Kidney (tissue), 14 donors: Measurements from ENCODE around the gene EXOSC7. TPM values are rescaled to one million over a fixed set of nuclear protein-coding genes. Genes with fewer than 3 reads are reported as not detected.

Experiments
- DNase-seq, 5 donors: peaks; one replicate each; pipeline ENCODE4 v3.0.0-alpha.2; 2013 to 2020
- FAIRE-seq: peaks from 2 replicates; lab custom pipeline; 2012; peaks lifted over from hg19 to GRCh38; lab: Jason Lieb, UNC
- H3K27ac ChIP-seq, 2 donors: one replicate each; pipeline ENCODE4 v1.7.0; 2013; ENCODE audit warnings: low read depth in 2 of 2, low read length in 2 of 2, inconsistent platforms in 1 of 2
- H3K27me3 ChIP-seq: one replicate; pipeline ENCODE4 v1.7.1; 2013; ENCODE audit warnings: low read length, inconsistent platforms; ENCODE audit not compliant: control insufficient read depth, insufficient read depth
- H3K36me3 ChIP-seq, 3 donors: one replicate each; pipeline versions ENCODE4 v1.7.0 to v1.7.1; 2013; ENCODE audit warnings: low read length in 3 of 3, control low read depth in 1 of 3, inconsistent platforms in 1 of 3; ENCODE audit not compliant: insufficient read depth in 3 of 3, control insufficient read depth in 2 of 3
- H3K4me1 ChIP-seq, 3 donors: one replicate each; pipeline versions ENCODE4 v1.7.0 to v1.7.1; 2013; ENCODE audit warnings: low read length in 3 of 3, inconsistent platforms in 1 of 3, low read depth in 1 of 3; ENCODE audit not compliant: control insufficient read depth in 2 of 3, insufficient read depth in 2 of 3
- H3K4me3 ChIP-seq, 3 donors: one replicate each; pipeline versions ENCODE4 v1.7.0 to v1.8.1; 2013; ENCODE audit warnings: low read length in 3 of 3, control low read depth in 1 of 3, inconsistent platforms in 1 of 3
- H3K9ac ChIP-seq, 3 donors: one replicate each; pipeline versions ENCODE4 v1.7.0 to v1.7.1; 2013; ENCODE audit warnings: low read length in 3 of 3, control low read depth in 1 of 3, inconsistent platforms in 1 of 3
- H3K9me3 ChIP-seq, 3 donors: one replicate each; pipeline versions ENCODE4 v1.7.0 to v1.7.1; 2013; ENCODE audit warnings: low read length in 3 of 3, control low read depth in 1 of 3, inconsistent platforms in 1 of 3; ENCODE audit not compliant: control insufficient read depth in 2 of 3, insufficient read depth in 1 of 3
- intact Hi-C: fragments of 100-400 bp; cut with DNase I; formaldehyde crosslinking; loops from one replicate; pipeline ENCODE4 v1.11.1; 2022
- polyA plus RNA-seq: library from polyadenylated mRNA; stranded (reverse); fragments of 350-450 nt; fragmentation: Illumina TruSeq; extraction: RNeasy Lipid Tissue Mini Kit (QIAGEN cat#74804); gene quantifications from one replicate; pipeline ENCODE4 v1.2.3, GENCODE V29; 2014; ENCODE audit warnings: low read depth, low replicate concordance; ENCODE audit not compliant: insufficient read depth
- total RNA-seq: library from RNA; stranded (reverse); fragmentation: NEBNext Ultra II Directional; extraction: Animal tissue kit (Norgen Biotek cat#: 25700); gene quantifications from one replicate; pipeline ENCODE4 v1.2.1, GENCODE V29; 2021
- TF ChIP-seq, protein P1 (sequence below): IDR thresholded peaks from 3 replicates; pipeline ENCODE4 v1.5.1; 2012; ENCODE audit warnings: mild to moderate bottlenecking, moderate library complexity, borderline replicate concordance; ENCODE audit not compliant: insufficient read depth; ENCODE audit errors: extremely low read depth
- donor health status: control.
- donor health status: control.
- donor health status: control.
- donor health status: control.
- donor health status: control.
- donor health status: DM: yes; HTN: yes; CAD: no.
- donor health status: Normal renal cell carcinoma (clear cell type).

The EXOSC7 gene
- total and polyA plus RNA-seq, 2 donors from 2014 or later = 43.8 to 71.8 TPM

DNA sequence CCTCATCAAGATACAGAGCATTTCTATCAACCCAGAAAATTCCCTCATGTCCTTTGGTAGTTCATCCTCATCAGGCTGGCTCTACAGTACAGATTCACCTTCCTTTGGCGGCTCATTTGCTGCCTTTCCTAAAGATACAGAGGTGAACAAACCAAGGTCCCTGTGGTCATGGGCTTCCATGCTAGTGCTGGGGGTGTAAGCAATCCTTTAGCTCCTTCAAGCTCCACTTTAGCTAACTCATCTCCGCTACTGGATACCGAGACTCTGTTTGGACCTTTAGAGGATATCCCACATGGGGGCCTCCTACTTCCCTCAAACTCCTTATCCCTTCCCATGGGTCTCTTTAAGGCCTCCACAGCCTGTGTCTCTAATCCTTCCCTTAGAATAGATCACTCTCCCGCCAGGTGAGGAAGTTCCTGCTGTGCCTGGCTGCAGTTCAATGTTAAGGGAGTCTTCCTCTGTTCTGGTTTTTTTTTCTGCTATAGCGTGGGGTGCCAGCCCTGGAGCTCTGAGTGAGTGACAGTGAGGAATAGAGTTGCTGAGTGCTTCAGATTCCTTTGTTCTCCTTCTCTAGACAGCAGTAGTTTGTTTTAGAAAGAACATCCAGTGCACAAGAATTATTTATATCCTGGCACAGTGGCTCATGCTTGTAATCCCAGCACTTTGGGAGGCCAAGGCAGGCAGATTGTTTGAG is 80.7 kb downstream of the EXOSC7 start:
- DNase-seq (no peak), FAIRE-seq (no peak)
- TF ChIP-seq, protein P1, sequence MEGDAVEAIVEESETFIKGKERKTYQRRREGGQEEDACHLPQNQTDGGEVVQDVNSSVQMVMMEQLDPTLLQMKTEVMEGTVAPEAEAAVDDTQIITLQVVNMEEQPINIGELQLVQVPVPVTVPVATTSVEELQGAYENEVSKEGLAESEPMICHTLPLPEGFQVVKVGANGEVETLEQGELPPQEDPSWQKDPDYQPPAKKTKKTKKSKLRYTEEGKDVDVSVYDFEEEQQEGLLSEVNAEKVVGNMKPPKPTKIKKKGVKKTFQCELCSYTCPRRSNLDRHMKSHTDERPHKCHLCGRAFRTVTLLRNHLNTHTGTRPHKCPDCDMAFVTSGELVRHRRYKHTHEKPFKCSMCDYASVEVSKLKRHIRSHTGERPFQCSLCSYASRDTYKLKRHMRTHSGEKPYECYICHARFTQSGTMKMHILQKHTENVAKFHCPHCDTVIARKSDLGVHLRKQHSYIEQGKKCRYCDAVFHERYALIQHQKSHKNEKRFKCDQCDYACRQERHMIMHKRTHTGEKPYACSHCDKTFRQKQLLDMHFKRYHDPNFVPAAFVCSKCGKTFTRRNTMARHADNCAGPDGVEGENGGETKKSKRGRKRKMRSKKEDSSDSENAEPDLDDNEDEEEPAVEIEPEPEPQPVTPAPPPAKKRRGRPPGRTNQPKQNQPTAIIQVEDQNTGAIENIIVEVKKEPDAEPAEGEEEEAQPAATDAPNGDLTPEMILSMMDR = no peak
- Histone ChIP-seq H3K36me3 (no peaks in the 10 kb centered on the region), H3K4me3 (no peak overlapping the region), H3K27ac (no peak overlapping the region), H3K27me3 (no peaks in the 10 kb centered on the region), H3K9ac (no peak overlapping the region), H3K9me3 (no peaks in the 10 kb centered on the region), H3K4me1 (no peaks in the 10 kb centered on the region)
- intact Hi-C loops = no loop called here

DNA sequence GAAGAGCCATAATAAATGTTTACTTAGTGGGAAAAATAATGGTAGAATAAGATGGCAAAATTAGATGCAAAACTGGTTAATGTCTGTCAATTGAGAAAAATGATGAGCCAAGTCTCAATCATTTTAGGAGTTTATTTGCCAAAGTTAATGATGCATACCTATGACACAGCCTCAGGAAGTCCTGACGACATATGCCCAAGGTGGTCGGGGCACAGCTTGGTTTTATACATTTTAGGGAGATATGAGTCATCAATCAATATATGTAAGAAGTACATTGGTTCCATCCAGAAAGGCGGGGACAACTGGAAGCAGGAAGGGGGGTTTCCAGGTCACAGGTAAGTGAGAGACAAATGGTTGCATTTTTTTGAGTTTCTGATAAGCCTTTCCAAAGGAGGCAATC is 81.5 kb downstream of the EXOSC7 start:
- Histone ChIP-seq H3K27me3 (no peaks in the 10 kb centered on the region), H3K9ac (no peak overlapping the region), H3K27ac (no peak overlapping the region), H3K4me3 (no peak overlapping the region), H3K36me3 (no peaks in the 10 kb centered on the region), H3K9me3 (no peaks in the 10 kb centered on the region), H3K4me1 (no peaks in the 10 kb centered on the region)
- no peak for DNase-seq
- FAIRE-seq = no peak
- TF ChIP-seq, protein P1 = no peak
- intact Hi-C loops = no loop called here

DNA sequence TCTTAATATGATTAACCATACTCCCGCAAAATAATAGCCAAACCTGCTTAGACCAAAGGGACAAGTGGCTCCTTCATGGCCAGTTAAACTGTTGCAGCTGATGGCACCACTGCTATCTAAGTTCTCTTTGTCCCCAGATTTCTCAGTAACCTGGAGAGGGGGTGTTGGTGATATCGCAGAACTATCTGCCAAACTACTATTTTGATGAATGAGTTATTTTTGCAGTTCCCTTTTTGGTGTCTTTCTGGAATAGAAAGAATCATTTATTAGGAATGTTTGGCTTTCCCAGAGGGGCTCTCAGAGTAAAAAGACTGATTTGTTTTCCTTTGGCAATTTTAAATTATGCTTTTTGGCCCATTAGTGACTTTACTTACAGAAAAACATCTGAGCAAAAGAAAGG is 83.1 kb downstream of the EXOSC7 start:
- Histone ChIP-seq H3K36me3 (no peaks in the 10 kb centered on the region), H3K27ac (no peak overlapping the region), H3K27me3 (no peaks in the 10 kb centered on the region), H3K9ac (no peak overlapping the region), H3K4me3 (no peak overlapping the region), H3K9me3 (no peaks in the 10 kb centered on the region), H3K4me1 (no peaks in the 10 kb centered on the region)
- FAIRE-seq (no peak), DNase-seq (no peak)
- TF ChIP-seq, protein P1 = no peak
- intact Hi-C loops = no loop called here
